GM18868 (cell line): ENCODE data around the gene TEKT4.
"Not testable (repeated sequence)": the region's sequence is repeated elsewhere in the genome, so short reads cannot be mapped to it uniquely, and the experiment has no call there.

Experiments used
- ATAC-seq: cut with Tn5 transposase; IDR thresholded peaks from one replicate; pipeline ENCODE4 v1.9.1; 2021; ENCODE audit warnings: mild to moderate bottlenecking, moderate library complexity; ENCODE audit not compliant: unreplicated experiment

The TEKT4 gene

DNA sequence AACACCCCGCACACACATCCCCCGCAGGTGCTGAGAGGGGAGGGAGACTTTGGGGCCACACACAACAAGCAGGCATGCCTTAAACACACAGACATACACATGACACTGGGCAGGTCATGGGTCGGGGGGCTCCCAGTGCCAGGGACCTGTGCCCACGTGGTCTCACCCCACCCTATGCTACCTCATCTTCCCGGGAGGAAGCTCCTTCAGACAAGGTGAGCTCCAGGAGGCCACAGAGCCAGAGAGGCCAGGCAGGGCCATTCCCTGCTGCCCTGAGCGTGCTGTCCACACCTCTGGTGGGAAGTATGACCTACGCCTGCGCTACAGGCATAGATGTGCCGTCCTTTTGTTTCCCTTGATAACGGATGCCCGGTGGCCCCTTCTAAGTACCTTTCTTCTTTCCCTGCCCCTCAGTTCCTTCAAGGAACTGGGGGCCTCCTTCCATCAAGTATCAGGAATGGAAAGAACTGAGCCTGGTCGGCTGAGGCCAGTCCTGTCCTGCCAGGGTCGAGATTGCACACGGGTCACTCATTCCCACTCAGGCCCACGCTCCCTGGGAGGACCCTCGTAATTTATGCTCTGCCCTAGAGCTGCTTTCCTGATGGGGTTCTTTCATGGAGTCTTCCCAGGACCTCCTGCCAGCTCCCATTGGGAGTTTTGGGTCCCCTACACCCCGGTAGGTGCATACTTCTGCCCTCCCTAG is 4.7 kb downstream of the TEKT4 start:
- ATAC-seq: no peak

DNA sequence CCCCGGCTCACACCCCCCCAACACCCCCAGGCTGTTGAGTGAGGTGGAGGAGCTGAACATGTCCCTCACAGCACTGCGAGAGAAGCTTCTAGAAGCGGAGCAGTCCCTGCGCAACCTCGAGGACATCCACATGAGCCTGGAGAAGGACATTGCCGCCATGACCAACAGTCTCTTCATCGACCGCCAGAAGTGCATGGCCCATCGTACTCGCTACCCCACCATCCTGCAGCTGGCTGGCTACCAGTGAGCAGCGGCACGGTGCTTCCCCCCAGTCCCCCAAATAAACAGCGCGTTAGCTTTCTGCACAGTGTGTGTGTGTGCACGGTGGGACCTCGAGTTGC is 5.3 kb downstream of the TEKT4 start:
- ATAC-seq: no peak

DNA sequence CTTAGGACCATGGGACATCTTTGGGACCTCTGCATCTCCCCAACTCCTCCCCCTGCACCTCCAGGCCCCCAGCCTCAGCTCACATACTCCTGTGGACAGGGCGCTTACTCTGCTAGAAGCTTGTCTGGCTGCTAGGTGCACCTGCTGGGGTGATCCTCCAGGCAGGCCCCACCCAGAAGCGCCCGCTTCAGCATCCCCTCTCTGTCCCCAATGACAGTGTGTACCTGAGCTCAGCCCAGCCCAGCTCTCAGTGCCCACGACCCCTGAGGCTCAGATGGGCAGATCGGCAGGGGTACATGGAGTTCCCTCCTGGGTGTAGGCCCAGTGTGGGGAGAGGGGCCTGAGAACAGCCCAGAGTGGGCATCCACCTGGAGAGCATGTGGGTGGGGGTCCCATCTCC is 5.9 kb downstream of the TEKT4 start:
- ATAC-seq: no peak

DNA sequence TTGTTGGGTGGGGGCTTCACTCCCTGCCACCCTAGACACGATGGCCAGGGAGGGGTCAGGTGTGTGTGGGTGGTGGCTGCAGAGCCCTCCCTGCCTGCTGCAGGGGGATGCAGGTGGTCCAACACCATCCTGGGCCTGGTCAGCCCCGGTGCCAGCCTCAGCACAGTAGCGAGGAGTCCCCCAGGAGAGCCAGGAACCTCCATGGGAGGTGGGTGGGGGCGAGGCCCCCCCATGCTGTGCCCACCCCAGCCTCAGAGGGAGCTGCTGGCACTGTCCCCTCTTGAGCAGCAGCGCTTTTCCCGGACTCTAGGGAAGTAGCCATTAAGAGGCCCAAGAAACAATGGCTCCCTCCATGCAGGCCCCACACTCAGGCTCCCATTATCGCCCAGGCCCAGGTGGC is 7.3 kb downstream of the TEKT4 start:
- ATAC-seq: not testable (repeated sequence)

DNA sequence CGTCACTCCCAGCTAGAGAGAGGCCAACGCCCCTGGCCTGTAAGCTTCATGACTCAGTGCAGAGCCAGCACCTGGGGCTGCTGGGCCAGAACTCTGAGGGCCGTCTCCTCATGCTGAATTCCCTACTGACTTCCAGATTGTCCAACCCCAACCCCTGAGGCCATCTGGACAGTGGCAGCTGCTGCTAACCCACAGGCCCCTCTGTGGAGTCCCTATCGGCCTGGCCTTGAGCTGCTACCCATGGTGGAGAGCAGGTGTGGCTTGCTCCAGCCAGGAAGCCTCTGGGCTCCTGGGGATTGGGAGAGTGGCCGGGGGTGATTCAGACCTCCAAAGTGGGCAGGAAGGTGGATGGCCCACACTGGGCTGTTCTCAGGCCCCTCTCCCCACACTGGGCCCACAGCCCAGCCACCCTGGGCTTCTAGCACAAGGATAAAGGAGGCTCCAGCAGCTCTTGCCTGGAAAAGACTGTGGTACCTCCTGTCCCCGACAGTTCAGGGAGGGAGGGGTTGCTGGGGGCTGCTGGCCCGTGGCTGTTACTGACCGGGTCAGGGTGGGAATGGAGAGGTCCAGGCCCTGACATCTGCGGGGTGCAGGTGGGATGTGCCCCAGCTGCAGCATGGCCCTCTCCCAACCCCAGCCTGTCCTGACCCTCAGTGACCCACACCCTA is 8.2 kb downstream of the TEKT4 start:
- ATAC-seq: no peak

DNA sequence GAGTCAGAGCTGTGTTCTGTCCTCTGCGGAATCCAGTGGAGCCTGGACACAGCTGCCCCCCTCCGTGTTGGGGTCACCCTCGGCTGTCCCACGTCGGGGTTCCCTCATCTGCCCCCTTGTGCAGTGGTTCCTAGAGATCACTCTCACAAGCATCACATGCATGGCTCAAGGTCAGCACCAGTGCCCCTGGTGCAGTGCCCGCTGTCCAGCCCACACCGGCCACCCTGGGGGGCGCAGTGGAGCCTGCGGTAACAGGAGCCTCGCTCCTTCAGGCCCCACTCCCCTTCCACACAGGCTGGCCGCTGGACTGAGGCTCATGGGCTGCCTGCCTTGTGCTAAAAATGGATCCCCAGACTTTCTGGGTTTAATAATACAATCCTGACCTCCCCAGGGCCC is 8.8 kb downstream of the TEKT4 start:
- no peak for ATAC-seq

DNA sequence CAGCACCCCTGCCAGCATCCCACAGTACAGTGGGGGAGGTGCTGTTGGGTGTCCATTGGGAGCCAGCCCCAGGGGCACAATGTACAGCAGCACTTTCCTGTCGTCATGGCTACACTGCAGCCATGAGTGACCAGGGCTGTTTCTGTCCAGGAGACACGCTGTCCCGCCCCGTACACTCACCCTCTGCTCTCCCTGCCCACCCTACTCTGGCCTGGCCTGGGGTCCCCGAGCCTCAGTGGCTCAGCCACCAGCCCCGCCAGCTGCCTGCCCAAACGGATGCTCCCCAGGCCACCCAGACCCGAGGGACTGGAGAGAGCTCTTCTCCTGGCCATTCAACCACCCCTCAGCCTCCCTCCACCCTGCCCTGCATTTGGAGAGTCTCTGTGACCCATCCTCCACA is 9.3 kb downstream of the TEKT4 start:
- ATAC-seq: no peak

DNA sequence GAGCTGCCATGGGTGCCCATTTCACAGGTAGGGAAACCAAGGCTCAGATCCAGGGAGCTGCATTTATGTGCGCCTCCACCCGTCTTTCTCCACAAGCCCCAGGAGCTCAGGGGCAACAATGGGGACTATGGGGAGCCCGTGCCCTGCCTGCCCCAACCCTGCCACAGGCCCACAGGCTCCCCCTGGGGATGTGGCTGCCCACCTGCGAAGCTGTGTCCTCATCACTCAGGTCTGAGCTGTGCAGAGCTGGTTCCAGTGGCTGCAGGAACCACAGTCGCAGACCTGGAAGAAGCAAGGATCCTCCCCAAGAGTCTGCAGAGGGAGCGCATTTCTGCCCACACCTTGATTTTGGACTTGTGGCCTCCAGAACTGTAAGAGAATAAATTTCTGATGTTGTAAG is 9.8 kb downstream of the TEKT4 start:
- ATAC-seq: no peak

DNA sequence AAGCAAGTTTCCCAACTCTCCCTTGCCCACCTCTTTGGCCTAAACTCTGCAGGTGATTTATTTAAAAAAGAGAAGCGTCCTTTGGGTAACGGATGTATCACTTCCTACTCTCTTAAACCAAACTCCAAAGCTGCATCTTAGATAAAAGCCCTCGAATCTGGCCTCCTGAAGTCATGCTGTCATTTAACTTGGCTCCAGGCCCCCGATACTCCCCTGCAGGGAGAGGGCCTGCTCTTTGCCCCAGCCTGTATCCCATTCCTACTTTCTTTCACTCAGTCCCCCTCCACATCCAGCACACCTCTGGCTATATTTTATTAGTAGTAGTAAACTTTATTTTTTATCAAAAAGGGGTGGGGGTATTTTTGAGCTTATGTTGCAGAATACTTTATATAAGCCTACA is 19.0 kb downstream of the TEKT4 start:
- ATAC-seq: no peak

DNA sequence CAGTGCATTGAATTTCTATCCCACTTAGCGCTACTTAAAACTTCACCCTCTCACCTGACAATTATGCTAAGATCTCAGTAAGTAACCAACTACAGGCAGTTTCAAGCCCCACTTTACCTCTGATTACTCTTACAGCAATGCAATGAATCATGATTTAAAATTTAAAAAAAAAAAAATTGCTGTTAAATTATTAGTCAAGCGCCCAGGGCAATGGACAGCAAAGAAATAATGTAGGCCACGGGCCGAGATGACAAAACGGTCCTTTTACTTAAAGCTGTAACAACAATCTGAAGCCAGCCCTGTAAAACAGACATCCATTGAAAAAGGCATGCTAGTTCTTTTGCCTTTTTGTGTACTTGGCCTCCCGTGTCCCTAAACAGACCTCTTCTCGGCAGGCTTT is 24.0 kb downstream of the TEKT4 start:
- ATAC-seq: not testable (repeated sequence)

DNA sequence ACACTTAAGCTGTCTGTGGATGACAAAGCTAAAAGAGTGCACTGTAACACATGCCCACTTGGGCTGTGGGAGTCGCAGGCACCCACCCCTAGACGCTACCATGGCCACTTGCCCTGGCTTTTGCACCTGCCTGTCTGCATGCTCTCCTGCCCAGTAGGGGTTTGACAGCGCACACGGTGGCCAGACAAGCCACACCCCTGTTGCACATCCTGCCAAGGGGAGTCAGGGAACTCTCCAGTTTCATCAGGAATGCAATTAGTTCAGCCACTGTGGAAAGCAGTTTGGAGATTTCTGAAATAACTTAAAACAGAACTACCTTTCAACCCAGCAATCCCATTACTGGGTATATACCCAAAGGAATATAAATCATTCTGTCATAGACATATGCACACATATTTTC is 35.7 kb downstream of the TEKT4 start:
- not testable (repeated sequence) for ATAC-seq

DNA sequence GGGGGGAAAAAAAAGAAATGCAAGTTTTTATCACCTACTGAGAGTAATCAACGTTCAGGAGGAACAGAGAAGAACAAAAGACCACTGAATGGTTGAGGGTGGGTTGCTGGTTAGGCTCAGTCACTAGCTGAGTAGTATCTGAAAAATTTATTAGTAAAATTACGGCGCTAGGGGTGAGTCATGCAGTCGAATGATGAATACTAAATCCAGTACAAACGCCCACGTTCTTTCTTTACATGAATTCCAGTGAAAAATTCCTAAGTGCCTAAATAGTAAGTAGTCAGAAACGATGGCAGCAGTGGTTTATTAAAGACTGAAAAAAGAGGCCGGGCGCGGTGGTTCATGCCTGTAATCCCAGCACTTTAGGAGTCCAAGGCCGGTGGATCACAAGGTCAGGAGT is 52.0 kb downstream of the TEKT4 start:
- no peak for ATAC-seq

DNA sequence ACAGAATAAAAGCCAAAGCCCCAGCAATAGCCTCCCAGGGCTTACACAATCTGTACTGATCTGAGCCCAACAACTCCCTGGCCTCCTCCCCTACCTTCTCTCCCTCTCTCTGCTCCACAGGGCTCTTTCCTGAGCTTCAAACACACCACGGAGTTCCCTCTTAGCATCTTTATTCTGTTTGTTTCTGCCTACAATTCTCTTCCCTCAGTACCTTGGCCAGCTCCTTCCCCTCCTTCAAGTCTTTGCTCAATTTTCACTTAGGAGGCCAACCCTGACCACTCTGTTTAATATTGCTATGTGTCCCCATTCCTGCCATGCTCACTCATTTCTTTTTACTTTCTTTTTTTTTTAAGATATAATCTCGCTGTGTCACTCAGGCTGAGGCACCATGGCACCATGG is 53.8 kb downstream of the TEKT4 start:
- not testable (repeated sequence) for ATAC-seq
